ENCODE measurements around the gene SRF. TPM values are rescaled to one million over a fixed set of nuclear protein-coding genes. Genes with fewer than 3 reads are reported as not detected.

Gene SRF
- total RNA-seq, 2 experiments from 2014 or later = 22.8 to 23.7 TPM

DNA sequence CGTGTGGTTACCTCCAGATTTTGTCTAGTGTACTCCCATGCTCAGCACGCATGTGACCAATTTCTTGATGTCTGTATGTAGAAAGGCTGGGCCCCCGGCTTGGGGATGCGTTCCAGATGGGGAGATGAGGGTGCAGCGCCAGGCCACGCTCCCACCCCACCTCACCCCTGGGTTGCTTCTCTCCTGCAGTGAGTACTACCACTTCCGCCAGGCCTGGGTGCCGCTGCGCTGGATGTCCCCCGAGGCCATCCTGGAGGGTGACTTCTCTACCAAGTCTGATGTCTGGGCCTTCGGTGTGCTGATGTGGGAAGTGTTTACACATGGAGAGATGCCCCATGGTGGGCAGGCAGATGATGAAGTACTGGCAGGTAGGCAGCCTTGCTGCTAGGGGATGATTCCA lies 11.5 kb upstream of the SRF start:
- Mint-ChIP-seq H3K27me3 (no peaks in the 10 kb centered on the region), H3K4me3 (no peak overlapping the region), H3K9me3 (no peaks in the 10 kb centered on the region), H3K36me3 (ENCODE audit: low read depth) (no peaks in the 10 kb centered on the region), H3K4me1 (ENCODE audit: low read depth) (no peaks in the 10 kb centered on the region), H3K27ac (no peak overlapping the region)
- CTCF ChIA-PET = no interaction called here
- Histone ChIP-seq H3K27ac (ENCODE audit: low read depth in 1 of 2, low read length in 2 of 2) (no peak overlapping the region), H3K4me3 (ENCODE audit: low read length) (no peak overlapping the region), H3K9me3 (ENCODE audit: control insufficient read depth in 1 of 2, insufficient read depth in 1 of 2, low read length in 2 of 2) (no peaks in the 10 kb centered on the region), H3K27me3 (ENCODE audit: control insufficient read depth in 1 of 2, insufficient read depth in 2 of 2, low read length in 2 of 2) (no peaks in the 10 kb centered on the region), H3K4me1 (ENCODE audit: insufficient read depth, low read length) (no peaks in the 10 kb centered on the region), H3K36me3 (ENCODE audit: insufficient read depth, low read length) (no peaks in the 10 kb centered on the region)
- TF ChIP-seq, protein P1, sequence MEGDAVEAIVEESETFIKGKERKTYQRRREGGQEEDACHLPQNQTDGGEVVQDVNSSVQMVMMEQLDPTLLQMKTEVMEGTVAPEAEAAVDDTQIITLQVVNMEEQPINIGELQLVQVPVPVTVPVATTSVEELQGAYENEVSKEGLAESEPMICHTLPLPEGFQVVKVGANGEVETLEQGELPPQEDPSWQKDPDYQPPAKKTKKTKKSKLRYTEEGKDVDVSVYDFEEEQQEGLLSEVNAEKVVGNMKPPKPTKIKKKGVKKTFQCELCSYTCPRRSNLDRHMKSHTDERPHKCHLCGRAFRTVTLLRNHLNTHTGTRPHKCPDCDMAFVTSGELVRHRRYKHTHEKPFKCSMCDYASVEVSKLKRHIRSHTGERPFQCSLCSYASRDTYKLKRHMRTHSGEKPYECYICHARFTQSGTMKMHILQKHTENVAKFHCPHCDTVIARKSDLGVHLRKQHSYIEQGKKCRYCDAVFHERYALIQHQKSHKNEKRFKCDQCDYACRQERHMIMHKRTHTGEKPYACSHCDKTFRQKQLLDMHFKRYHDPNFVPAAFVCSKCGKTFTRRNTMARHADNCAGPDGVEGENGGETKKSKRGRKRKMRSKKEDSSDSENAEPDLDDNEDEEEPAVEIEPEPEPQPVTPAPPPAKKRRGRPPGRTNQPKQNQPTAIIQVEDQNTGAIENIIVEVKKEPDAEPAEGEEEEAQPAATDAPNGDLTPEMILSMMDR (IDR thresholded peaks at IDR 0.05) = no peak
- intact Hi-C loops (cut with DNase I, micrococcal nuclease) = no loop called here
- DNase-seq (no peak), ATAC-seq (ENCODE audit: poor library complexity) (no peak)
- POLR2A ChIA-PET = interaction anchor here (0.6 kb wide), 1 partner anchor 12 kb away, joined by 3 read pairs; no protein-coding TSS in a partner anchor

DNA sequence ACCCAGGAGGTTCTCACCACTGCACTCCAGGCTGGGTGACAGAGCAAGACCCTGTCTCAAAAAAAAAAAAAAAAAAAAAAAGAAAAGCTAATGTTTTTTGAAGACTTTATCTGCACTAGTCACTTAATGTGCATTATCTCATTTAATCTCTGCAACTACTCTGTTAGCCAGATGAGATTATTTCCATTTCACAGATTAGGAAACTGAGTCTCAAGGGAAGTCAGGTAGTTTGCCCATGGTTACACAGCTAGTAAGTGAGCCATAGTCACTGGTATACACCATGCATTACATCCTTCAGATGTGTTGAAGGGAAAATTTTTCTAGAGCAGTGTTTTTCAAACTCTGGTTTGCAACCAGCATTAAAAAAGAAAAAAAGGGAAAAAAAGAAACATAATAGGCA lies 7.2 kb upstream of the SRF start:
- intact Hi-C loops (cut with DNase I, micrococcal nuclease) = no loop called here
- no peaks in the 10 kb centered on the region for H3K36me3 Mint-ChIP-seq (ENCODE audit: low read depth)
- no peaks in the 10 kb centered on the region for H3K4me1 ChIP-seq (ENCODE audit: insufficient read depth, low read length)
- DNase-seq (no peak), ATAC-seq (ENCODE audit: poor library complexity) (no peak)
- no peaks in the 10 kb centered on the region for H3K36me3 ChIP-seq (ENCODE audit: insufficient read depth, low read length)
- H3K4me1 Mint-ChIP-seq (ENCODE audit: low read depth) = no peaks in the 10 kb centered on the region
- CTCF ChIA-PET = no interaction called here
- POLR2A ChIA-PET = no interaction called here
- H3K27me3 Mint-ChIP-seq = no peaks in the 10 kb centered on the region
- H3K4me3 Mint-ChIP-seq = no peak overlapping the region
- no peak overlapping the region for H3K27ac ChIP-seq (ENCODE audit: low read depth in 1 of 2, low read length in 2 of 2)
- no peak overlapping the region for H3K27ac Mint-ChIP-seq
- no peaks in the 10 kb centered on the region for H3K27me3 ChIP-seq (ENCODE audit: control insufficient read depth in 1 of 2, insufficient read depth in 2 of 2, low read length in 2 of 2)
- TF ChIP-seq, protein P1 (IDR thresholded peaks at IDR 0.05) = no peak
- H3K4me3 ChIP-seq (ENCODE audit: low read length) = no peak overlapping the region
- H3K9me3 ChIP-seq (ENCODE audit: control insufficient read depth in 1 of 2, insufficient read depth in 1 of 2, low read length in 2 of 2) = no peaks in the 10 kb centered on the region
- no peaks in the 10 kb centered on the region for H3K9me3 Mint-ChIP-seq

DNA sequence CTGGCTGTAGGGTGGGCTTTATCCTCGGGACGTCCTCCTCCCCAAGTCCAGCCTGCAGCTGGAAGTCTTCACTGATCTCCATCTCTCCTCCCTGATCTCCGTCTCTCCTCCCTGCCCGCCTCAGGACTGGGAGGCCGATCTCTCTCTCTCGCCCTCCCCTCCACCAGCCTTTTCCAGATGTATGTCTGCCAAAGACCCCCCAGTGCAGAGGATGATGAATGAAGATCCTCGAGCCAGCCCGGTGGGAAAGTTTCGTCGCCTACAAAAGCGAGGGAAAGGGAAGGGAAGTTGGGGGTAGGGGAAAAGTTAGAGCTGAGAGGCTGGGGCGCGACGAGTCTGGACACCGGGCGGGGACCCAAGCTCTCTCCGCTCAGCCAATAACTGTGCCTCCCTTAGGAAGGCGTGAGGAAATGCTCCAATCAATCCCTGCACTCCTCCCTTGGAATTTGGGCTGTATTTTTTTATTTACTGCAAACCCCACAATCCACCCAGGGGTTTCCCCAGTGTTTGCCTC lies 595 bp upstream of the SRF start:
- intact Hi-C loops (cut with DNase I, micrococcal nuclease) = loop anchor here (2.0 to 10.0 kb wide), 7 partner anchors 52 to 1118 kb away; partner anchors contain the start of genes BICRAL (in 1 of the 2), KLC4 (in 1 of the 2), KLHDC3 (in 1 of the 2) and MEA1 (in 1 of the 2)
- ATAC-seq (ENCODE audit: poor library complexity) (no peak), DNase-seq (no peak)
- Histone ChIP-seq H3K9me3 (ENCODE audit: control insufficient read depth in 1 of 2, insufficient read depth in 1 of 2, low read length in 2 of 2) (no peaks in the 10 kb centered on the region), H3K4me3 (ENCODE audit: low read length) (peak overlapping the region; percentile 60), H3K36me3 (ENCODE audit: insufficient read depth, low read length) (peaks cover 8% of the 10 kb centered on the region), H3K27ac (ENCODE audit: low read depth in 1 of 2, low read length in 2 of 2) (peak overlapping the region; percentile 19 to 46), H3K4me1 (ENCODE audit: insufficient read depth, low read length) (peaks cover 41% of the 10 kb centered on the region), H3K27me3 (ENCODE audit: control insufficient read depth in 1 of 2, insufficient read depth in 2 of 2, low read length in 2 of 2) (no peaks in the 10 kb centered on the region)
- POLR2A ChIA-PET = interaction anchor here (0.7 to 1.0 kb wide), 2 partner anchors 13 to 241 kb away, joined by 4 read pairs; partner anchors contain the start of gene CNPY3
- CTCF ChIA-PET = interaction anchor here (1.3 to 1.4 kb wide), 2 partner anchors 10 to 76 kb away, joined by 3 to 5 read pairs; no protein-coding TSS in a partner anchor
- peaks cover 42% of the 10 kb centered on the region for H3K4me1 Mint-ChIP-seq (ENCODE audit: low read depth)
- H3K9me3 Mint-ChIP-seq = no peaks in the 10 kb centered on the region
- H3K27me3 Mint-ChIP-seq = no peaks in the 10 kb centered on the region
- peaks cover 22% of the 10 kb centered on the region for H3K36me3 Mint-ChIP-seq (ENCODE audit: low read depth)
- H3K4me3 Mint-ChIP-seq = peak overlapping the region; percentile 89
- H3K27ac Mint-ChIP-seq = peak overlapping the region; percentile 81
- TF ChIP-seq, protein P1 (IDR thresholded peaks at IDR 0.05) = no peak
